Heart left ventricle (tissue), 16 donors: ENCODE results near the gene PLEKHA1. TPM values are rescaled to one million over a fixed set of nuclear protein-coding genes. Genes with fewer than 3 reads are reported as not detected.

Experiments
- ATAC-seq, 4 donors: fragments of 200-7000 bp; cut with Tn5 transposase; one replicate each; pipeline ENCODE4 v1.9.1; 2020 to 2022; ENCODE audit warnings: moderate library complexity in 4 of 4, mild to moderate bottlenecking in 3 of 4, moderate number of reproducible peaks in 1 of 4
- DNase-seq, 5 donors: peaks; one replicate each; pipeline ENCODE4 v3.0.0-alpha.2; 2020
- H3K27ac ChIP-seq, 12 donors: fragments of 200-600 bp; sonication (generic) in 4 of 12; one replicate each; pipeline versions ENCODE4 v1.5.0 to v1.8.0; 2016 to 2022; ENCODE audit warnings: mild to moderate bottlenecking in 2 of 12
- H3K27me3 ChIP-seq, 9 donors: fragments of 200-600 bp; sonication (generic) in 2 of 9; one replicate each; pipeline versions ENCODE4 v1.5.1 to v1.8.0; 2016 to 2022; ENCODE audit warnings: mild to moderate bottlenecking in 3 of 9
- H3K36me3 ChIP-seq, 9 donors: fragments of 200-600 bp; sonication (generic) in 2 of 9; one replicate each; pipeline versions ENCODE4 v1.5.0 to v1.8.0; 2018 to 2022; ENCODE audit warnings: mild to moderate bottlenecking in 2 of 9
- H3K4me1 ChIP-seq, 12 donors: fragments of 200-600 bp; sonication (generic) in 4 of 12; one replicate each; pipeline versions ENCODE4 v1.5.0 to v1.8.0; 2016 to 2022; ENCODE audit warnings: mild to moderate bottlenecking in 3 of 12
- H3K4me3 ChIP-seq, 12 donors: fragments of 200-600 bp; sonication (generic) in 4 of 12; one replicate each; pipeline versions ENCODE4 v1.5.0 to v1.8.0; 2017 to 2022; ENCODE audit warnings: mild to moderate bottlenecking in 9 of 12, moderate library complexity in 4 of 12
- H3K9me3 ChIP-seq, 12 donors: fragments of 200-600 bp; sonication (generic) in 4 of 12; one replicate each; pipeline versions ENCODE4 v1.5.0 to v1.8.0; 2016 to 2022; ENCODE audit warnings: mild to moderate bottlenecking in 1 of 12
- CTCF ChIP-seq, 12 donors: fragments of 200-600 bp; sonication (generic) in 4 of 12; IDR thresholded peaks; one replicate each; pipeline versions ENCODE4 v1.5.0 to v1.8.0; 2018 to 2022; ENCODE audit warnings: antibody characterized with exemption in 12 of 12, mild to moderate bottlenecking in 5 of 12
- POLR2A ChIP-seq, 2 donors: fragments of 450-650 bp; IDR thresholded peaks; one replicate each; pipeline ENCODE4 v1.6.1; 2017; ENCODE audit warnings: antibody characterized with exemption in 2 of 2, mild to moderate bottlenecking in 2 of 2, moderate library complexity in 2 of 2
- WGBS, 4 donors: extraction: QIAGEN DNeasy Blood & Tissue Kit in 2 of 4; methylation state at CpG; one replicate each; pipeline versions ENCODE4 v1.1.5 to v1.1.7; 2013 to 2018; 5-methylcytosine and 5-hydroxymethylcytosine counted together
- intact Hi-C, 10 donors: fragments of 100-400 bp; cut with DNase I; formaldehyde crosslinking; loops; one replicate each; pipeline versions ENCODE4 v1.11.1 to v1.14.2; 2022
- polyA plus RNA-seq, 2 donors: library from polyadenylated mRNA; stranded (reverse); fragments of 200-250 nt; gene quantifications; one replicate each; pipeline ENCODE4 v1.2.3, GENCODE V29; 2013
- total RNA-seq, 9 donors: library from RNA; depleted of rRNA in 2 of 9; stranded (reverse); fragments of >200 nt in 2 of 9; fragmentation: NEBNext Ultra II Directional in 3 of 9; extraction: Animal tissue kit (Norgen Biotek cat#: 25700) in 3 of 9; gene quantifications; one replicate each; pipeline versions ENCODE4 v1.1.0 to v1.2.4, GENCODE V29; 2016 to 2023
- donor health status: ischemic (EF 13 %, LVEDD 7.1; RV severe dilation, severe dysfunction).
- donor health status: healthy with polysubstance abuse.
- donor health status: DM: no; HTN: yes; CAD: no.
- donor health status: DM: no; HTN: no; CAD: no.
- donor health status: ischemic (EF 25% LVEDD 6.9; RV normal size, moderate dysfunction).
- donor health status: ischemic (EF 25% LVEDD 5.7; RV mildly dilated, moderate dysfunction).
- donor health status: healthy.
- donor health status: DM: yes; HTN: yes; CAD: no.
- donor health status: ischemic (EF 35%, LVEDD 5.7; RV mildly dilated, moderate dysfunction).
- donor health status: nonischemic (EF 11% LVEDD 7.7; RV severe dilation, severe dysfunction).
- donor health status: DM: yes; HTN: yes; CAD: no.
- donor health status: PGD.
- donor health status: ischemic (EF 29% LVEDD 5.4; RV normal size, mild dysfunction).
- donor health status: nonischemic (EF 23%, LVEDD 6.1; RV moderate dilation, normal function).

PLEKHA1 gene
- total and polyA plus RNA-seq, 11 donors, result 14.1 to 70.6 (median 43.3) TPM

GRCh38 chr10:122477436-122477835, 102.9 kb downstream of the PLEKHA1 start:
- peak overlapping the region in 1 of 12 donors; percentile 11 for H3K27ac ChIP-seq
- TF ChIP-seq CTCF (IDR thresholded peaks at IDR 0.05) (no peak), POLR2A (IDR thresholded peaks at IDR 0.05) (no peak)

GRCh38 chr10:122478971-122479370, 104.5 kb downstream of the PLEKHA1 start:
- no peak overlapping the region for H3K4me3 ChIP-seq
- WGBS, 4 donors, result 78 to 88% (median 83%) methylated on average over 7 of the region's 7 CpGs
- peaks cover 3 to 29% (median 25%) of the 10 kb centered on the region in 12 donors for H3K4me1 ChIP-seq
- DNase-seq, result peak in 1 of 5 donors; percentile 17
- H3K9me3 ChIP-seq, result no peaks in the 10 kb centered on the region
- TF ChIP-seq POLR2A (IDR thresholded peaks at IDR 0.05) (no peak), CTCF (IDR thresholded peaks at IDR 0.05) (no peak)
- H3K27me3 ChIP-seq, result no peaks in the 10 kb centered on the region
- no peak for ATAC-seq
- peaks cover 0 to 3% (median 0%) of the 10 kb centered on the region in 9 donors for H3K36me3 ChIP-seq
- H3K27ac ChIP-seq, result no peak overlapping the region
- intact Hi-C loops, result no loop called here

More at GRCh38 chr10:122477436-122477835, 102.9 kb downstream of the PLEKHA1 start:
- Histone ChIP-seq H3K9me3 (no peaks in the 10 kb centered on the region), H3K4me1 (peaks cover 3 to 42% (median 33%) of the 10 kb centered on the region in 12 donors), H3K36me3 (peaks cover 0 to 3% (median 0%) of the 10 kb centered on the region in 9 donors), H3K27me3 (no peaks in the 10 kb centered on the region), H3K4me3 (no peak overlapping the region)
- ATAC-seq, result no peak
- DNase-seq, result no peak
- WGBS, 4 donors, result 92 to 98% (median 95%) methylated on average over 4 to 5 of the region's 5 CpGs
- intact Hi-C loops, result no loop called here

GRCh38 chr10:122480146-122480833, 105.8 kb downstream of the PLEKHA1 start:
- peaks cover 0 to 23% (median 13%) of the 10 kb centered on the region in 12 donors for H3K4me1 ChIP-seq
- intact Hi-C loops, result no loop called here
- TF ChIP-seq CTCF (IDR thresholded peaks at IDR 0.05) (no peak), POLR2A (IDR thresholded peaks at IDR 0.05) (no peak)
- H3K9me3 ChIP-seq, result no peaks in the 10 kb centered on the region
- no peak overlapping the region for H3K4me3 ChIP-seq
- H3K27me3 ChIP-seq, result no peaks in the 10 kb centered on the region
- peaks cover 0 to 3% (median 0%) of the 10 kb centered on the region in 9 donors for H3K36me3 ChIP-seq
- DNase-seq (no peak), ATAC-seq (no peak)
- H3K27ac ChIP-seq, result no peak overlapping the region
- WGBS, 4 donors, result 93 to 98% (median 94%) methylated on average over 10 of the region's 10 CpGs

- TF ChIP-seq POLR2A (IDR thresholded peaks at IDR 0.05) (no peak), CTCF (IDR thresholded peaks at IDR 0.05) (no peak)
- peaks cover 0 to 23% (median 14%) of the 10 kb centered on the region in 12 donors for H3K4me1 ChIP-seq
- 95 to 96% (median 95%) methylated on average over 6 of the region's 6 CpGs for WGBS, 4 donors
Measured at GRCh38 chr10:122481296-122482056, 107.0 kb downstream of the PLEKHA1 start.

More at GRCh38 chr10:122481296-122482056, 107.0 kb downstream of the PLEKHA1 start:
- Histone ChIP-seq H3K4me3 (no peak overlapping the region), H3K27ac (no peak overlapping the region), H3K36me3 (peaks cover 0 to 3% (median 0%) of the 10 kb centered on the region in 9 donors), H3K27me3 (no peaks in the 10 kb centered on the region), H3K9me3 (no peaks in the 10 kb centered on the region)
- ATAC-seq, result no peak
- DNase-seq, result no peak
- intact Hi-C loops, result no loop called here
